ENCODE data around the gene ITPR1. TPM values are rescaled to one million over a fixed set of nuclear protein-coding genes. Genes with fewer than 3 reads are reported as not detected.

Gene ITPR1
- total RNA-seq, 4 donors from 2014 or later = 9.5 to 24.1 (median 17.5) TPM

GRCh38 chr3:4712109-4712508, 219.0 kb downstream of the ITPR1 start:
- TF ChIP-seq CTCF (IDR thresholded peaks at IDR 0.05) (no peak), POLR2A (IDR thresholded peaks at IDR 0.05) (no peak)
- no peak overlapping the region for H3K4me3 ChIP-seq (ENCODE audit: low read depth, poor library complexity, severe bottlenecking)
- intact Hi-C loops (cut with DNase I; ENCODE audit: low total_unique reads) = loop anchor here (10.0 kb wide), 1 partner anchor 313 kb away; no protein-coding TSS in a partner anchor
- 61 to 71% methylated on average over 7 of the region's 7 CpGs for WGBS, 2 donors
- peak in 1 of 2 donors; percentile 73 for DNase-seq (ENCODE audit: low spot score in 2 of 2)

- WGBS, 2 donors = 90 to 91% methylated on average over 7 of the region's 7 CpGs
- no peak for DNase-seq (ENCODE audit: low spot score in 2 of 2)
- intact Hi-C loops (cut with DNase I; ENCODE audit: low total_unique reads) = loop anchor here (10.0 kb wide), 1 partner anchor 311 kb away; no protein-coding TSS in a partner anchor
- no peak overlapping the region for H3K4me3 ChIP-seq (ENCODE audit: low read depth, poor library complexity, severe bottlenecking)
- TF ChIP-seq CTCF (IDR thresholded peaks at IDR 0.05) = no peak
- TF ChIP-seq POLR2A (IDR thresholded peaks at IDR 0.05) = no peak
Observed at GRCh38 chr3:4714045-4714444, 220.9 kb downstream of the ITPR1 start.

- DNase-seq (ENCODE audit: low spot score in 2 of 2) = no peak
- no peak overlapping the region for H3K4me3 ChIP-seq (ENCODE audit: low read depth, poor library complexity, severe bottlenecking)
- no peak for TF ChIP-seq POLR2A (IDR thresholded peaks at IDR 0.05)
- no peak for TF ChIP-seq CTCF (IDR thresholded peaks at IDR 0.05)
- intact Hi-C loops (cut with DNase I; ENCODE audit: low total_unique reads) = loop anchor here (10.0 kb wide), 1 partner anchor 309 kb away; no protein-coding TSS in a partner anchor
- 53 to 70% methylated on average over 1 of the region's 1 CpG for WGBS, 2 donors
Observed at GRCh38 chr3:4716266-4716665, 223.1 kb downstream of the ITPR1 start.

- intact Hi-C loops (cut with DNase I; ENCODE audit: low total_unique reads) = loop anchor here (10.0 kb wide), 1 partner anchor 308 kb away; no protein-coding TSS in a partner anchor
- TF ChIP-seq POLR2A (IDR thresholded peaks at IDR 0.05) (no peak), CTCF (IDR thresholded peaks at IDR 0.05) (no peak)
- DNase-seq (ENCODE audit: low spot score in 2 of 2) = no peak
- no peak overlapping the region for H3K4me3 ChIP-seq (ENCODE audit: low read depth, poor library complexity, severe bottlenecking)
- 68 to 74% methylated on average over 14 of the region's 14 CpGs for WGBS, 2 donors
Observed at GRCh38 chr3:4716706-4717362, 223.7 kb downstream of the ITPR1 start.

- 79 to 82% methylated on average over 5 of the region's 5 CpGs for WGBS, 2 donors
- TF ChIP-seq CTCF (IDR thresholded peaks at IDR 0.05) (no peak), POLR2A (IDR thresholded peaks at IDR 0.05) (no peak)
- H3K4me3 ChIP-seq (ENCODE audit: low read depth, poor library complexity, severe bottlenecking) = no peak overlapping the region
- intact Hi-C loops (cut with DNase I; ENCODE audit: low total_unique reads) = loop anchor here (10.0 kb wide), 1 partner anchor 307 kb away; no protein-coding TSS in a partner anchor
- DNase-seq (ENCODE audit: low spot score in 2 of 2) = no peak
Observed at GRCh38 chr3:4717363-4717740, 224.2 kb downstream of the ITPR1 start.
